Measurements from ENCODE around the gene GJB1.

DNA sequence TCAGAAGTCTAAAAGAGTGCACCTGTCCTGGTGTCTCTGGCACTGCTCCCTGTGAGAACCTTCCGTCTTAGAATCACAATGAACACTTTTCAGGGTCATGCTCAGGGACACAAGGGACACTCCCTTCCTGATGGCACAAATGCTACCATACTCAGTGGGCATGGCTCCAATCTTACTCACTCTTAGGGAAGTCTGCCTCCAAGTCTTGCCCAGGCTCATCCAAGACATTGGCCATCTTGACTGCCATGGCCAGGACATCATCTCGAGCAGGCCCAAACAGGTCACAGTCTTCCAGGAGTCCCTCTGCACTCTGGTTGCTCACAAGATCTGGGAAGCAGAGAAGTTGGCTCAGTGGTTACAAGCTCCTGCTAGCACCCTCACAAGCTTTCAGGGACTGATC, 22.1 kb downstream of the GJB1 start:
- TF ChIP-seq, protein P1, sequence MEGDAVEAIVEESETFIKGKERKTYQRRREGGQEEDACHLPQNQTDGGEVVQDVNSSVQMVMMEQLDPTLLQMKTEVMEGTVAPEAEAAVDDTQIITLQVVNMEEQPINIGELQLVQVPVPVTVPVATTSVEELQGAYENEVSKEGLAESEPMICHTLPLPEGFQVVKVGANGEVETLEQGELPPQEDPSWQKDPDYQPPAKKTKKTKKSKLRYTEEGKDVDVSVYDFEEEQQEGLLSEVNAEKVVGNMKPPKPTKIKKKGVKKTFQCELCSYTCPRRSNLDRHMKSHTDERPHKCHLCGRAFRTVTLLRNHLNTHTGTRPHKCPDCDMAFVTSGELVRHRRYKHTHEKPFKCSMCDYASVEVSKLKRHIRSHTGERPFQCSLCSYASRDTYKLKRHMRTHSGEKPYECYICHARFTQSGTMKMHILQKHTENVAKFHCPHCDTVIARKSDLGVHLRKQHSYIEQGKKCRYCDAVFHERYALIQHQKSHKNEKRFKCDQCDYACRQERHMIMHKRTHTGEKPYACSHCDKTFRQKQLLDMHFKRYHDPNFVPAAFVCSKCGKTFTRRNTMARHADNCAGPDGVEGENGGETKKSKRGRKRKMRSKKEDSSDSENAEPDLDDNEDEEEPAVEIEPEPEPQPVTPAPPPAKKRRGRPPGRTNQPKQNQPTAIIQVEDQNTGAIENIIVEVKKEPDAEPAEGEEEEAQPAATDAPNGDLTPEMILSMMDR (conservative IDR thresholded peaks at IDR 0.05; ENCODE audit: low read length): no peak
- TF ChIP-seq EZH2phosphoT487 (IDR thresholded peaks at IDR 0.05; ENCODE audit: borderline replicate concordance, low read depth, low read length): no peak
